Measurements from ENCODE around the gene FCSK. TPM values are rescaled to one million over a fixed set of nuclear protein-coding genes. Genes with fewer than 3 reads are reported as not detected.
"Not testable (repeated sequence)": the region's sequence is repeated elsewhere in the genome, so short reads cannot be mapped to it uniquely, and the experiment has no call there.

Gene FCSK
- 3.7 and 7.6 TPM in 2 replicates for total RNA-seq (2012; rRNA removed)

DNA sequence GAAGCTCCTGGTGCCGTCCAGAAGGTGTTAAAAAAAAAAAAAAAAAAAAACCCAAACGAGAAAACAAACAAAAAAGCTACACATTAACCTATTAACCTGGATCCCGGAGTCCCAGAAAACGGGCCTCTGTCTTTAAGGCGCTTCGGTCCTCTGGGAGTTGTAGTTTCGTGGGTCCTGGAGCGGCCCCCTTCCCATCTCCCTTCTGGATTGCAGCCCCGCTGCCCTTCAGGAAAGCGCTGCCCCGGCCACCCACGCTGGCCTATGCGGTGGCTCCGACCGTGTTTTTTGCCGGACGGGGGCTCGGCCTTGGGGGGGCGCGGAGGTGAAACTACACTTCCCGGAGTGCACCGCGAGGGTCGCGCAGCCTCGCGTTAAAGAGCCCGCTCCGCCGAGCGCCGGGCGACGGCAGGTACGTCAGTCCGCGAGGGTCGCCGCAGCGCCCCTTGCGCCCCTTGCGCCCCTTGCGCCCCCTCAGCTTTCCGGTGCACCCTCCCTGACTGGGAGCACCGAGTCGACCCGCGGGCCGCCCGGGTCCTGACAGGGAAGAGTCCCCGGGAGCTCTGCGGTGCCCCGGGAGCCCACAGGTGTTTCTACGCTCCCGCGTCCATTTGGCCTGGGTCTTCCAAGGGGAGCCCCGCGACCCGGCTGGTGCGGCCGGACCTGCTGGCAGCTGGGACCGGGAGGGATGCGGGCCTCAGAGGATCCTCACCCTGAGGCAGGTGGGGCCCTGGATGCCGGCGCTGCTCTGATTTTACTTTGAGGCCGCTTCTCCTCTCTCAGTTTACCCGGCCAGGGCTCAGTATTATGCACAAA is at the start of gene FCSK:
TSS of gene FCSK (plus strand) at position 374 of the 813 bp plus-strand sequence. CDS start 8,596 bp downstream, outside the sequence.
- H3K27me3 ChIP-seq (ENCODE audit: control insufficient read depth, insufficient read depth, low read length), result no peaks in the 10 kb centered on the region
- H3K4me1 ChIP-seq (ENCODE audit: control insufficient read depth, insufficient read depth, low read length), result peaks cover 5% of the 10 kb centered on the region
- H3K9ac ChIP-seq (ENCODE audit: low read depth, low read length), result peak within 1 kb of the TSS; percentile 95
- no peaks in the 10 kb centered on the region for H3K36me3 ChIP-seq (ENCODE audit: insufficient read depth, low read length)
- H3K9me3 ChIP-seq (replicated peaks; ENCODE audit: low read length), result no peaks in the 10 kb centered on the region
- peak within 1 kb of the TSS; percentile 91 for H3K4me3 ChIP-seq (ENCODE audit: low read length)
- peak within 1 kb of the TSS; percentile 76 for H3K4me2 ChIP-seq (ENCODE audit: low read length)

- not testable (repeated sequence) for H3K27me3 ChIP-seq (ENCODE audit: control insufficient read depth, insufficient read depth, low read length); H3K36me3 ChIP-seq (ENCODE audit: insufficient read depth, low read length); H3K4me2 ChIP-seq (ENCODE audit: low read length); H3K4me3 ChIP-seq (ENCODE audit: low read length); H3K9ac ChIP-seq (ENCODE audit: low read depth, low read length); H3K9me3 ChIP-seq (replicated peaks; ENCODE audit: low read length)
- peaks cover 20% of the 10 kb centered on the region for H3K4me1 ChIP-seq (ENCODE audit: control insufficient read depth, insufficient read depth, low read length)
Observed at GRCh38 chr16:70406104-70406503, 48.3 kb upstream of the FCSK start.

DNA sequence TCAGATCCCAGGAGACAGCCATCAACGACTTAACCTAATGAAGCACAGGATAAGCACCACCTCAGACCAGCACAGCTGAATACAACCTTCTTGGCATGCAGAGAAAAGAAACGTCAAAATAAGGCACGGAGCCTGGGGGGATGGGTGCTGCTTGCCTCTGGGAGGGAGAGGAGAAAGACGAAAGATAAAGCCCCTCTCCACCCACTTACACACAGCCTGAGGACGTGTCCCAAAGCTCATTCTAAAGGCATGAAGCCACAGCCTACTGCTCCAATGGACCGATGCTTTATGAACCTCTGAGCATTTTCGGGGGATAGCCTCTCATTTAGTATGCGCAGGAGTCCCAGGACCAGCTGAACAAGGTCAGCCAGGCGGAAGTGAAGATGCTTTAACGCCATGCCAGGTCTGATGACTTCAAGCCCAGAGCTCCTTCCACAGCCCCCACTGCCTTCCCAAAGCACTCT is 46.6 kb upstream of the FCSK start:
- Histone ChIP-seq H3K9me3 (replicated peaks; ENCODE audit: low read length) (no peaks in the 10 kb centered on the region), H3K27me3 (ENCODE audit: control insufficient read depth, insufficient read depth, low read length) (no peaks in the 10 kb centered on the region), H3K36me3 (ENCODE audit: insufficient read depth, low read length) (peaks cover 7% of the 10 kb centered on the region), H3K9ac (ENCODE audit: low read depth, low read length) (no peak overlapping the region), H3K4me2 (ENCODE audit: low read length) (no peak overlapping the region), H3K4me1 (ENCODE audit: control insufficient read depth, insufficient read depth, low read length) (peaks cover 18% of the 10 kb centered on the region), H3K4me3 (ENCODE audit: low read length) (no peak overlapping the region)

DNA sequence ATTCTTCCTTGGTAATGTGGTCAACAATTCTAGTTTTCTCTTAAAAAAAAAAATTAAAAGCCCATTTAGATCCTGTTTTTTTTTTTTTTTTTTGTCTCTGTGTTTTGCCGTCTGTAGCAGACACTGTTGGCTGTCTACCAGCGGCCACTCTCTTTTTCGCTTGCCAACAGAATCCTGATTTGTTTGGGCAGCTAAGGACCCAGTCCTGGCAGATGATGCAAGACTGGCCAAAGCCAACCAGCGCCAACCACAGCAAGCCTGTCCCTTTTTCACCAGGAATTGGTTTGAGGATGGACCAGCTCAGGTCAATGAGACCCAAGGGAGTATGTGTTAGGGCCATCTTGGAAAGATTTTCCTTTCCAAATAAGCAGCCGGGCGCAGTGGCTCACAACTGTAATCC is 43.7 kb upstream of the FCSK start:
- Histone ChIP-seq H3K9ac (ENCODE audit: low read depth, low read length) (no peak overlapping the region), H3K4me2 (ENCODE audit: low read length) (no peak overlapping the region), H3K27me3 (ENCODE audit: control insufficient read depth, insufficient read depth, low read length) (no peaks in the 10 kb centered on the region), H3K4me3 (ENCODE audit: low read length) (no peak overlapping the region), H3K36me3 (ENCODE audit: insufficient read depth, low read length) (peaks cover 7% of the 10 kb centered on the region), H3K9me3 (replicated peaks; ENCODE audit: low read length) (no peaks in the 10 kb centered on the region), H3K4me1 (ENCODE audit: control insufficient read depth, insufficient read depth, low read length) (no peaks in the 10 kb centered on the region)

DNA sequence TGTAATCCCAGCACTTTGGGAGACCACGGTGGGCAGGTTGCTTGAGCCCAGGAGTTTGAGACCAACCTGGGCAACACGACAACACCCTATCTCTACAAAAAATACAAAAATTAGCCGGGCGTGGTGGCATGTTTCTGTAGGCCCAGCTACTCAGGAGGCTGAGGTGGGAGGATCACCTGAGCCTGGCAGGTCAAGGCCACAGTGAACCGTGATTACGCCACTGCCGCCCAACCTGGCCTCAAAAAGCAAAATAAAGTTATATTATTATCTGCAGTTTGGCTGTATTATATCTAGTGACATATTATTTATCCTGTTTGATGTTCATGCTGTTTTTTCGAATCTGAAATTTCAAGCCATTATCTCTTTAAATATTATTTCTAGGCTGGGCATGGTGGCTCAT is 42.0 kb upstream of the FCSK start:
- no peaks in the 10 kb centered on the region for H3K4me1 ChIP-seq (ENCODE audit: control insufficient read depth, insufficient read depth, low read length)
- no peaks in the 10 kb centered on the region for H3K9me3 ChIP-seq (replicated peaks; ENCODE audit: low read length)
- H3K9ac ChIP-seq (ENCODE audit: low read depth, low read length), result no peak overlapping the region
- H3K27me3 ChIP-seq (ENCODE audit: control insufficient read depth, insufficient read depth, low read length), result no peaks in the 10 kb centered on the region
- H3K4me2 ChIP-seq (ENCODE audit: low read length), result no peak overlapping the region
- H3K36me3 ChIP-seq (ENCODE audit: insufficient read depth, low read length), result peaks cover 9% of the 10 kb centered on the region
- H3K4me3 ChIP-seq (ENCODE audit: low read length), result no peak overlapping the region

DNA sequence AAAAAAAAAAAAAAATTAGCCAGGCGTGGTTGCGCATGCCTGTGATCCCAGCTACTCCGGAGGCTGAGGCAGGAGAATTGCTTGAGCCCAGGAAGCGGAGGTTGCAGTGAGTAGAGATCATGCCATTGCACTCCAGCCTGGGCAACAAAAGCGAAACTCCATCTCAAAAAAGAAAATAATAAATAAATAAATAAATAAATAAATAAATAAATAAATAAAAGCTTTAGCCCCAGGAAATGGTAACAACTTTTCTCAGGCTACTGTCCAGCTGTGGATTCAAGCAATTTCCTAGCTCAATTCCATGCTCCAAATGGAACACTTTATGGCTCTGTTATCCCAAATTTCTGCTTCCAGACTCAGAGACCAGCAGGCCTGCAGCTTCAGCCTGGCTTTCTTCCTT is 40.8 kb upstream of the FCSK start:
- H3K27me3 ChIP-seq (ENCODE audit: control insufficient read depth, insufficient read depth, low read length); H3K9me3 ChIP-seq (replicated peaks; ENCODE audit: low read length): not testable (repeated sequence)

DNA sequence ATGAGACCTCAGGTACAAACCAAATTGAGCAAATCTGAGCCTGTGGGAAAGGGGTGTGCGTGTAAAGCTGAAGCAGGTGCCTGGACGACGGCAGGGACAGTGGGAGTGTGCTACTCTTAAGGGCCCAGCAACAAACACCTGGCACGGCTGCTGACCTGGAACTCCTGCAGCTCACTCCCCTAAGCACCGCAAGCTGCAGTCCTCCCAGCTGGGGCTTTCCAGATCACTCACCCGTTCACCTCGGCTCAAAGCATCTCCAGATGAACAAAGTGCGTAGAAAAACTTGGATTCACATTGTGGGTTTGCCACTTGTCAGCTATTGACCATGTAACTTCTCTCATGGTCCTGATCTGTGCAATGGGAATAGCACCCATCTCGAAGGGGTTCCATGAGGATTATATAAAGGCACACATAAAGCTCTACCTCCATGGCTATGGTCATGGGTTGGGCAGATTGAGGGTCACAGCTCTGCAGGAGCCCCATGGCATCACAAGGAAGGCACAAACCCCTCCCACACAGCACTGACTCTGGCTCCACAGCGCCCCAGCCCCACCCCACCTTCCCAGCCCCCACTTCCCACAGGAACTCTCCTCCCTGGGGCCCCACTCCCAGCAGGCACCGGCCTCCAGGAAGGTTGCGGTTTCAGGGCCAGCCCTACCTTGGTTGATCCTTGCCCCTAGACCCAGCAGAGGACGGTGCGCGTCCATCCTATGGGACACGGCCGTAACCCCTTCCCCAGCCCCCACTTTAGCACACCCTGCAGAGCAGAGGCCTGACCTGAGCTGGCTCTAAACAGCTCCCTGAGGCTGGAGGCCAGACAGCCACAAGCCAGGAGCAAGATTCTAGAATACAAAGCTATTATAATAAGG is 37.4 kb upstream of the FCSK start:
- Histone ChIP-seq H3K4me3 (ENCODE audit: low read length) (no peak overlapping the region), H3K27me3 (ENCODE audit: control insufficient read depth, insufficient read depth, low read length) (no peaks in the 10 kb centered on the region), H3K9ac (ENCODE audit: low read depth, low read length) (no peak overlapping the region), H3K9me3 (replicated peaks; ENCODE audit: low read length) (no peaks in the 10 kb centered on the region), H3K4me1 (ENCODE audit: control insufficient read depth, insufficient read depth, low read length) (no peaks in the 10 kb centered on the region), H3K36me3 (ENCODE audit: insufficient read depth, low read length) (peaks cover 4% of the 10 kb centered on the region), H3K4me2 (ENCODE audit: low read length) (no peak overlapping the region)

More for the DNA sequence above, 40.8 kb upstream of the FCSK start:
- H3K4me2 ChIP-seq (ENCODE audit: low read length); H3K9ac ChIP-seq (ENCODE audit: low read depth, low read length); H3K4me1 ChIP-seq (ENCODE audit: control insufficient read depth, insufficient read depth, low read length); H3K4me3 ChIP-seq (ENCODE audit: low read length); H3K36me3 ChIP-seq (ENCODE audit: insufficient read depth, low read length): not testable (repeated sequence)

- Histone ChIP-seq H3K36me3 (ENCODE audit: insufficient read depth, low read length) (peaks cover 3% of the 10 kb centered on the region), H3K4me2 (ENCODE audit: low read length) (no peak overlapping the region), H3K9ac (ENCODE audit: low read depth, low read length) (no peak overlapping the region), H3K4me1 (ENCODE audit: control insufficient read depth, insufficient read depth, low read length) (no peaks in the 10 kb centered on the region), H3K27me3 (ENCODE audit: control insufficient read depth, insufficient read depth, low read length) (no peaks in the 10 kb centered on the region), H3K9me3 (replicated peaks; ENCODE audit: low read length) (no peaks in the 10 kb centered on the region), H3K4me3 (ENCODE audit: low read length) (no peak overlapping the region)
Observed at GRCh38 chr16:70417661-70418060, 36.7 kb upstream of the FCSK start.

- peaks cover 3% of the 10 kb centered on the region for H3K36me3 ChIP-seq (ENCODE audit: insufficient read depth, low read length)
- H3K27me3 ChIP-seq (ENCODE audit: control insufficient read depth, insufficient read depth, low read length), result no peaks in the 10 kb centered on the region
- H3K4me1 ChIP-seq (ENCODE audit: control insufficient read depth, insufficient read depth, low read length), result no peaks in the 10 kb centered on the region
- H3K9ac ChIP-seq (ENCODE audit: low read depth, low read length), result no peak overlapping the region
- H3K9me3 ChIP-seq (replicated peaks; ENCODE audit: low read length), result no peaks in the 10 kb centered on the region
- no peak overlapping the region for H3K4me3 ChIP-seq (ENCODE audit: low read length)
- no peak overlapping the region for H3K4me2 ChIP-seq (ENCODE audit: low read length)
Observed at GRCh38 chr16:70418274-70418992, 36.0 kb upstream of the FCSK start.

- Histone ChIP-seq H3K9me3 (replicated peaks; ENCODE audit: low read length) (no peaks in the 10 kb centered on the region), H3K36me3 (ENCODE audit: insufficient read depth, low read length) (peaks cover 3% of the 10 kb centered on the region), H3K4me3 (ENCODE audit: low read length) (no peak overlapping the region)
Observed at GRCh38 chr16:70418993-70419318, 35.4 kb upstream of the FCSK start.

More at GRCh38 chr16:70418993-70419318, 35.4 kb upstream of the FCSK start:
- Histone ChIP-seq H3K27me3 (ENCODE audit: control insufficient read depth, insufficient read depth, low read length) (no peaks in the 10 kb centered on the region), H3K4me1 (ENCODE audit: control insufficient read depth, insufficient read depth, low read length) (no peaks in the 10 kb centered on the region), H3K4me2 (ENCODE audit: low read length) (no peak overlapping the region), H3K9ac (ENCODE audit: low read depth, low read length) (no peak overlapping the region)

Measured in skeletal muscle satellite cell (primary cell).